SK-N-SH (cell line): ENCODE results near the gene NKX2-3. TPM values are rescaled to one million over a fixed set of nuclear protein-coding genes. Genes with fewer than 3 reads are reported as not detected.

Source experiments
- CTCF ChIA-PET: fragments of 300-600, 350-600 bp; formaldehyde crosslinking; extraction: SDS; loops from one replicate; lab custom pipeline; 2021; lab: Yijun Ruan, JAX
- POLR2A ChIA-PET: fragments of 350-600 bp; sonication (Branson Sonifier 250); formaldehyde crosslinking; extraction: SDS; loops from one replicate; lab custom pipeline; 2020; ENCODE audit warnings: antibody characterized with exemption, inconsistent platforms; lab: Yijun Ruan, JAX
- DNase-seq: peaks from one replicate; pipeline ENCODE4 v3.0.0; 2012
- H2AFZ ChIP-seq: fragments of 200-600 bp; sonication (generic); 2 replicates; pipeline ENCODE4 v1.8.1; 2016; ENCODE audit warnings: antibody characterized with exemption, mild to moderate bottlenecking, low read depth
- H3F3A ChIP-seq: fragments of 200-600 bp; sonication (generic); replicated peaks from 2 replicates; pipeline ENCODE3; 2016; ENCODE audit warnings: antibody characterized with exemption, mild to moderate bottlenecking; ENCODE audit not compliant: insufficient read depth
- H3K27ac ChIP-seq, 2 experiments: fragments of 200-500 bp in 1 of 2; fragments of 200-600 bp in 1 of 2; sonication (Bioruptor generic) in 1 of 2; sonication (generic), shearing (Covaris generic) in 1 of 2; 2 replicates each; pipeline versions ENCODE4 v1.5.1 to v1.6.1; 2014 to 2016; ENCODE audit warnings: low read depth in 2 of 2, inconsistent platforms in 1 of 2, low read length in 1 of 2, mild to moderate bottlenecking in 1 of 2, mixed read lengths in 1 of 2
- H3K27me3 ChIP-seq: fragments of 200-600 bp; sonication (generic), shearing (Covaris generic); 2 replicates; pipeline ENCODE4 v1.6.1; 2016; ENCODE audit warnings: mixed run types; ENCODE audit not compliant: insufficient read depth
- H3K36me3 ChIP-seq, 2 experiments: fragments of 200-500 bp in 1 of 2; fragments of 200-600 bp in 1 of 2; sonication (Bioruptor generic) in 1 of 2; sonication (generic) in 1 of 2; replicated peaks in 1 of 2; 2 replicates each; pipeline versions ENCODE3 to v1.5.1; 2014 to 2016; ENCODE audit warnings: low read length in 1 of 2, mild to moderate bottlenecking in 1 of 2; ENCODE audit not compliant: insufficient read depth in 2 of 2, control insufficient read depth in 1 of 2
- H3K4me1 ChIP-seq, 2 experiments: fragments of 200-500 bp in 1 of 2; fragments of 200-600 bp in 1 of 2; sonication (Bioruptor generic) in 1 of 2; sonication (generic), shearing (Covaris generic) in 1 of 2; 2 replicates each; pipeline versions ENCODE4 v1.5.1 to v1.6.1; 2014 to 2016; ENCODE audit warnings: low read depth in 1 of 2, low read length in 1 of 2, mixed run types in 1 of 2; ENCODE audit not compliant: insufficient read depth in 2 of 2, control insufficient read depth in 1 of 2
- H3K4me2 ChIP-seq: fragments of 200-600 bp; sonication (generic), shearing (Covaris generic); 2 replicates; pipeline ENCODE4 v1.6.1; 2017; ENCODE audit warnings: mixed run types
- H3K4me3 ChIP-seq, 2 experiments: fragments of 200-500 bp in 1 of 2; fragments of 200-600 bp in 1 of 2; sonication (Bioruptor generic) in 1 of 2; sonication (generic), shearing (Covaris generic) in 1 of 2; 2 replicates each; pipeline versions ENCODE4 v1.5.1 to v1.8.1; 2014 to 2016; ENCODE audit warnings: low read depth in 2 of 2, inconsistent platforms in 1 of 2, low read length in 1 of 2, mild to moderate bottlenecking in 1 of 2, mixed read lengths in 1 of 2, moderate library complexity in 1 of 2
- H3K79me2 ChIP-seq: fragments of 200-600 bp; sonication (generic); 2 replicates; pipeline ENCODE4 v1.8.1; 2017; ENCODE audit warnings: mild to moderate bottlenecking; ENCODE audit not compliant: insufficient read depth
- H3K9ac ChIP-seq: fragments of 200-600 bp; sonication (generic); 2 replicates; pipeline ENCODE4 v1.6.1; 2017; ENCODE audit warnings: mixed run types
- H3K9me2 ChIP-seq: fragments of 200-600 bp; sonication (generic); 2 replicates; pipeline ENCODE4 v1.6.1; 2017; ENCODE audit warnings: mixed run types
- H3K9me3 ChIP-seq: fragments of 200-600 bp; sonication (generic); 2 replicates; pipeline ENCODE4 v1.6.1; 2017; ENCODE audit warnings: mixed run types, mild to moderate bottlenecking, moderate library complexity
- H4K20me1 ChIP-seq: fragments of 200-600 bp; sonication (generic); 2 replicates; pipeline ENCODE4 v1.6.1; 2017; ENCODE audit warnings: mild to moderate bottlenecking, mixed run types; ENCODE audit not compliant: insufficient read depth
- NRF1 ChIP-seq: IDR thresholded peaks from 2 replicates; pipeline ENCODE4 v1.6.1; 2012; ENCODE audit warnings: low read depth, mild to moderate bottlenecking, low read length
- PBX3 ChIP-seq: IDR thresholded peaks from 2 replicates; pipeline ENCODE4; 2012
- RAD21 ChIP-seq: IDR thresholded peaks from 2 replicates; pipeline ENCODE4 v1.6.1; 2012; ENCODE audit warnings: mild to moderate bottlenecking, low read length
- RXRA ChIP-seq: IDR thresholded peaks from 2 replicates; pipeline ENCODE4 v1.4.0; 2012; ENCODE audit warnings: low read depth, mild to moderate bottlenecking, borderline replicate concordance
- SIN3A ChIP-seq: IDR thresholded peaks from 2 replicates; pipeline ENCODE4 v1.6.1; 2012; ENCODE audit warnings: low read depth, mild to moderate bottlenecking, low read length, moderate library complexity, borderline replicate concordance
- TCF12 ChIP-seq: IDR thresholded peaks from 2 replicates; pipeline ENCODE4 v1.4.0; 2012
- WGBS: methylation state at CpG from one replicate; pipeline ENCODE4 v1.1.6; 2017; ENCODE audit warnings: low lambda C conversion rate; 5-methylcytosine and 5-hydroxymethylcytosine counted together
- polyA plus RNA-seq, 3 experiments: library from polyadenylated mRNA; depleted of rRNA; stranded (reverse); fragments of >200 nt; gene quantifications; 2 replicates each; pipeline ENCODE4 v1.2.3, GENCODE V29; 2012
- TF ChIP-seq, protein P1 (sequence below): IDR thresholded peaks from 2 replicates; pipeline ENCODE4 v1.4.0; 2012; ENCODE audit warnings: low read depth

Gene NKX2-3
- polyA plus RNA-seq, 1 of the 3 experiments (the other 2 are of a cell fraction) = not detected

DNA sequence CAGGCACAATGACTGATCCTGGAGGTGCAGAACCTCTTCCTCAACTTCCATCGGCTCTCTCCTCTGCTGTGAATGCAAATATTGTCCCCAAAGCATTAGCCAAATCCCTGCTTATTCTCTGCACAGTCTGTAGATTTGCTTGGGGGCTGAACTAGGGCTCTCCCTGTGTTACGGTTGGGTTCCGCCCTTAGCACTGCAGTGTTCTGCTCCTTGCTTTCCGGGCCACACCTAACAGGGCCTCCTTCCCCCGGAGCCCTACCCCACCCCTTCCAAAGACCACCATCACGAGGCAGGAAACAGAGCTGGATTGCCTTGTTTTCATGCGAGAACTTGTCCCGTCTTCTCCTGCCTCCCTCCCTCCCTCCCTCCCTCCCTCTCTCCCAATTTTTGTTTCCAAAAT, 50.9 kb downstream of the NKX2-3 start:
- Histone ChIP-seq H3K9me2 (no peaks in the 10 kb centered on the region), H3K36me3 (no peaks in the 10 kb centered on the region), H3K4me3 (no peak overlapping the region), H3K9ac (no peak overlapping the region), H4K20me1 (no peaks in the 10 kb centered on the region), H3K27ac (no peak overlapping the region), H3K79me2 (no peaks in the 10 kb centered on the region), H2AFZ (no peak overlapping the region), H3F3A (no peaks in the 10 kb centered on the region), H3K4me1 (no peaks in the 10 kb centered on the region), H3K27me3 (peaks cover 92% of the 10 kb centered on the region), H3K4me2 (no peak overlapping the region), H3K9me3 (no peaks in the 10 kb centered on the region)
- POLR2A ChIA-PET = no interaction called here
- CTCF ChIA-PET = no interaction called here
- no peak for DNase-seq
- TF ChIP-seq TCF12 (no peak), RAD21 (no peak), PBX3 (no peak), RXRA (no peak), NRF1 (no peak), SIN3A (no peak)
- TF ChIP-seq, protein P1, sequence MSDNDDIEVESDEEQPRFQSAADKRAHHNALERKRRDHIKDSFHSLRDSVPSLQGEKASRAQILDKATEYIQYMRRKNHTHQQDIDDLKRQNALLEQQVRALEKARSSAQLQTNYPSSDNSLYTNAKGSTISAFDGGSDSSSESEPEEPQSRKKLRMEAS = no peak
- 25% methylated on average over 8 of the region's 8 CpGs for WGBS

Other genes starting within 250 kb of the NKX2-3 start
- 0.12 and 0.16 TPM in 2 replicates for gene CNNM1, start 203.6 kb upstream of the NKX2-3 start, polyA plus RNA-seq (2012; rRNA removed)
- 9.8 and 10.9 TPM in 2 replicates for gene GOT1, start 102.3 kb upstream of the NKX2-3 start, polyA plus RNA-seq (2012; rRNA removed)
- gene SLC25A28, start 87.5 kb downstream of the NKX2-3 start, polyA plus RNA-seq (2012; rRNA removed) = 23.8 and 34.3 TPM in 2 replicates
- gene ENTPD7, start 126.6 kb downstream of the NKX2-3 start, polyA plus RNA-seq (2012; rRNA removed) = 3.9 and 6.2 TPM in 2 replicates
- 20.4 and 26.3 TPM in 2 replicates for gene COX15, start 199.2 kb downstream of the NKX2-3 start, polyA plus RNA-seq (2012; rRNA removed)
- 19.4 and 21.1 TPM in 2 replicates for gene CUTC, start 199.3 kb downstream of the NKX2-3 start, polyA plus RNA-seq (2012; rRNA removed)
- gene ABCC2, start 249.7 kb downstream of the NKX2-3 start, polyA plus RNA-seq (2012; rRNA removed) = 0.48 and 0.52 TPM in 2 replicates